OCI-LY7 (cell line): ENCODE results near the gene HERC5. TPM values are rescaled to one million over a fixed set of nuclear protein-coding genes. Genes with fewer than 3 reads are reported as not detected.

Experiments used
- BruUV-seq: library from RNA; stranded (reverse); fragments of 400-500 nt; replicated peaks from 2 replicates; lab custom pipeline; 2021; lab: Mats Ljungman, UMichigan
- CTCF ChIA-PET: fragments of 300-600 bp; sonication (Branson Sonifier 250); formaldehyde crosslinking; loops from one replicate; lab custom pipeline; 2022; ENCODE audit warnings: antibody characterized with exemption; ENCODE audit not compliant: unreplicated experiment; lab: Charles Lee
- POLR2A ChIA-PET: fragments of 300-600 bp; sonication (Branson Sonifier 250); formaldehyde crosslinking; loops from one replicate; lab custom pipeline; 2022; ENCODE audit warnings: antibody characterized with exemption; lab: Charles Lee
- DNase-seq: peaks from one replicate; pipeline ENCODE4 v3.0.0-alpha.2; 2015; ENCODE audit warnings: low spot score
- H2AFZ ChIP-seq: fragments of 200-600 bp; sonication (generic), shearing (Covaris generic); 2 replicates; pipeline ENCODE4 v1.6.1; 2014; ENCODE audit warnings: mild to moderate bottlenecking, antibody characterized with exemption, low read length, moderate library complexity
- H3K27ac ChIP-seq: fragments of 200-600 bp; sonication (generic); 2 replicates; pipeline ENCODE4 v1.5.1; 2014; ENCODE audit warnings: mixed run types, low read depth, mild to moderate bottlenecking, moderate library complexity, low read length, inconsistent platforms; ENCODE audit not compliant: poor library complexity, severe bottlenecking
- H3K36me3 ChIP-seq: fragments of 200-600 bp; sonication (generic); 2 replicates; pipeline ENCODE4 v1.6.1; 2014; ENCODE audit warnings: mild to moderate bottlenecking, antibody characterized with exemption, low read length, moderate library complexity, mixed read lengths; ENCODE audit not compliant: insufficient read depth
- H3K4me1 ChIP-seq: fragments of 200-600 bp; sonication (generic); 2 replicates; pipeline ENCODE4 v1.5.1; 2014; ENCODE audit warnings: mild to moderate bottlenecking, low read length; ENCODE audit not compliant: insufficient read depth, poor library complexity, severe bottlenecking
- H3K4me2 ChIP-seq: fragments of 200-600 bp; sonication (generic); 2 replicates; pipeline ENCODE4 v1.6.1; 2014; ENCODE audit warnings: mild to moderate bottlenecking, low read length
- H3K4me3 ChIP-seq: fragments of 200-600 bp; sonication (generic); 2 replicates; pipeline ENCODE4 v1.5.1; 2014; ENCODE audit warnings: mild to moderate bottlenecking, low read depth, low read length; ENCODE audit not compliant: poor library complexity, severe bottlenecking
- H3K79me2 ChIP-seq: fragments of 200-600 bp; sonication (generic); 2 replicates; pipeline ENCODE4 v1.6.1; 2016; ENCODE audit warnings: low read depth, mild to moderate bottlenecking, low read length, moderate library complexity, mixed read lengths; ENCODE audit not compliant: insufficient read depth
- H3K9me2 ChIP-seq: fragments of 200-600 bp; sonication (generic); 2 replicates; pipeline ENCODE4 v1.6.1; 2016; ENCODE audit warnings: mild to moderate bottlenecking, low read length, mixed read lengths; ENCODE audit not compliant: insufficient read depth
- H3K9me3 ChIP-seq: fragments of 200-600 bp; sonication (generic); 2 replicates; pipeline ENCODE4 v1.6.1; 2014; ENCODE audit warnings: mild to moderate bottlenecking, mixed run types, low read length, mixed read lengths
- H4K20me1 ChIP-seq: fragments of 200-600 bp; sonication (generic); 2 replicates; pipeline ENCODE4 v1.6.1; 2014; ENCODE audit warnings: mild to moderate bottlenecking, antibody characterized with exemption, low read length, moderate library complexity, mixed read lengths; ENCODE audit not compliant: insufficient read depth
- EZH2phosphoT487 ChIP-seq: fragments of 200-600 bp; sonication (generic); IDR thresholded peaks from 2 replicates; pipeline ENCODE4 v1.6.1; 2018; ENCODE audit warnings: low read depth, borderline replicate concordance, mild to moderate bottlenecking, mixed run types, antibody characterized with exemption, low read length, moderate library complexity, mixed read lengths
- intact Hi-C: fragments of 100-400 bp; cut with micrococcal nuclease; formaldehyde crosslinking; loops from one replicate; pipeline ENCODE4 v1.10.0; 2022; ENCODE audit not compliant: unreplicated experiment
- total RNA-seq, 2 experiments: library from RNA; depleted of rRNA in 1 of 2; stranded (reverse); fragments of >200 nt in 1 of 2; shearing (Covaris generic) in 1 of 2; gene quantifications; 2 replicates each; pipeline ENCODE4 v1.2.3, GENCODE V29; 2014 to 2022
- TF ChIP-seq, protein P1 (sequence below): fragments of 200-600 bp; sonication (generic); conservative IDR thresholded peaks from 2 replicates; pipeline ENCODE4 v1.5.1; 2014; ENCODE audit warnings: mild to moderate bottlenecking, antibody characterized with exemption, low read length, moderate library complexity, mixed read lengths

HERC5 gene
- total RNA-seq, 2 experiments from 2014 or later: not detected

DNA sequence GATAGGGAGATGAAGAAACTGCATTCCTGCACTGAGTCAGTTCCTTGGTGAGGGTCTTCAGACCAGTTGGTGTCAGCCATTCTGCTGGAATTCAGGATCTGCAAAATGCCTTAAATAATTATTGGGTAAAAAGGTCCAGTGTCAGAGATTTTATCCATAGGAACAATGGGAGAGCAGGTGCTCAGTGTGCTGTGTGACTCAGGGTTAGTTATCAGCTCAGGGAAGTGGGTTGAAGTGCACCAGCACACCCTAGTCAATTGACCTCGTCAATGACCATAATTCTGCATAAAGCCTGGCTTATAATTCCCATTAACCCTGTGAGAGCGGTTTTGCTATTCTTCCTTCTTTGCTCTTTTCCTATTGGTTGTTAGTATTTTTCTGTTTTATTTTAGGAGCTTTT lies 40.9 kb upstream of the HERC5 start:
- CTCF ChIA-PET: no interaction called here

DNA sequence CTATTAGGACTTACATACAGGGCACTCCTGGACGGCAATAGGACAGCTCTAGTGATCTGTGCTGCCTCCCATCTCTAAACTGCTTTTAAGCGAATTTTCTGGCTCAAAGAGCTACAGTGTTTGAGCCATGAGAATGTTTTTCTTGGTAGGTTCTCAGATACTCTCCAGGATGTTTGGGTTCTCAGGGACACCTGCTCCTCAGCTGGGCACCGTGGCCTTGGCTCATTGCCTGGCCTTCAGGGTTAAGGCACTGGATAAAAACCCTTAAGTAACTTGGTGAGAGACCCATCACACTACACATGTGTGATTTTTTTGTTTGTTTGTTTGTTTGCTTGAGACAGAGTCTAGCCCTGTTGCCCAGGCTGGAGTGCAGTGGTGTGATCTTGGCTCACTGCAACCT lies 38.5 kb upstream of the HERC5 start:
- H3K4me2 ChIP-seq: no peak overlapping the region
- H4K20me1 ChIP-seq: no peaks in the 10 kb centered on the region
- H3K36me3 ChIP-seq: no peaks in the 10 kb centered on the region
- H2AFZ ChIP-seq: no peak overlapping the region
- BruUV-seq: no TSS peak
- no peak overlapping the region for H3K4me3 ChIP-seq
- CTCF ChIA-PET: no interaction called here
- DNase-seq: no peak
- intact Hi-C loops: no loop called here
- TF ChIP-seq, protein P1, sequence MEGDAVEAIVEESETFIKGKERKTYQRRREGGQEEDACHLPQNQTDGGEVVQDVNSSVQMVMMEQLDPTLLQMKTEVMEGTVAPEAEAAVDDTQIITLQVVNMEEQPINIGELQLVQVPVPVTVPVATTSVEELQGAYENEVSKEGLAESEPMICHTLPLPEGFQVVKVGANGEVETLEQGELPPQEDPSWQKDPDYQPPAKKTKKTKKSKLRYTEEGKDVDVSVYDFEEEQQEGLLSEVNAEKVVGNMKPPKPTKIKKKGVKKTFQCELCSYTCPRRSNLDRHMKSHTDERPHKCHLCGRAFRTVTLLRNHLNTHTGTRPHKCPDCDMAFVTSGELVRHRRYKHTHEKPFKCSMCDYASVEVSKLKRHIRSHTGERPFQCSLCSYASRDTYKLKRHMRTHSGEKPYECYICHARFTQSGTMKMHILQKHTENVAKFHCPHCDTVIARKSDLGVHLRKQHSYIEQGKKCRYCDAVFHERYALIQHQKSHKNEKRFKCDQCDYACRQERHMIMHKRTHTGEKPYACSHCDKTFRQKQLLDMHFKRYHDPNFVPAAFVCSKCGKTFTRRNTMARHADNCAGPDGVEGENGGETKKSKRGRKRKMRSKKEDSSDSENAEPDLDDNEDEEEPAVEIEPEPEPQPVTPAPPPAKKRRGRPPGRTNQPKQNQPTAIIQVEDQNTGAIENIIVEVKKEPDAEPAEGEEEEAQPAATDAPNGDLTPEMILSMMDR: no peak
- no peak for TF ChIP-seq EZH2phosphoT487
- H3K4me1 ChIP-seq: no peaks in the 10 kb centered on the region
- H3K79me2 ChIP-seq: no peaks in the 10 kb centered on the region
- no peak overlapping the region for H3K27ac ChIP-seq
- POLR2A ChIA-PET: interaction anchor here (0.7 kb wide), 1 partner anchor 105 kb away, joined by 3 read pairs; the partner anchor contains the start of gene PYURF
- no peaks in the 10 kb centered on the region for H3K9me3 ChIP-seq
- H3K9me2 ChIP-seq: no peaks in the 10 kb centered on the region

More for the DNA sequence above, 40.9 kb upstream of the HERC5 start:
- Histone ChIP-seq H3K27ac (no peak overlapping the region), H3K4me1 (no peaks in the 10 kb centered on the region), H2AFZ (no peak overlapping the region), H3K9me2 (no peaks in the 10 kb centered on the region), H3K36me3 (no peaks in the 10 kb centered on the region), H3K79me2 (no peaks in the 10 kb centered on the region), H3K4me2 (no peak overlapping the region), H3K4me3 (no peak overlapping the region), H4K20me1 (no peaks in the 10 kb centered on the region), H3K9me3 (no peaks in the 10 kb centered on the region)
- no TSS peak for BruUV-seq
- DNase-seq: no peak
- no peak for TF ChIP-seq EZH2phosphoT487
- TF ChIP-seq, protein P1: no peak
- POLR2A ChIA-PET: no interaction called here
- intact Hi-C loops: no loop called here

DNA sequence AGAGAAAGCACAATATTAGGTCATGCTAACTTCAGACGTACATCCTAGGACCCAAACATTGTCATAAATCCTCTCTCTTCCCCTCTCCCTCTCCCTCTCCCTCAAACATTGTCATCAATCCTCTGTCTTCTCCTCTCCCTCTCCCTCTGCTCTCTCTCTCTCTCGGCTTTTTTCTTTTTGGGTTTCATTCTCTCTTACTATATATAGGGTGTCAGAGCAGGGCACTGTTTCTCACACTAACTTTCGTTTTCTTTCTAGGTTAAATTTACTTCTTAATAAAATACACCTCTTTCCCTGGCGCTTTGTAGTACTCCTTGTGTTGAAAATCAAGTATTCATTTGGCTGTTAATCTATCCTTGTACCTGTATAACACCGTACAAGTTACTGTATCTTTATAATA lies 37.0 kb upstream of the HERC5 start:
- H2AFZ ChIP-seq: no peak overlapping the region
- H3K9me2 ChIP-seq: no peaks in the 10 kb centered on the region
- H3K9me3 ChIP-seq: no peaks in the 10 kb centered on the region
- TF ChIP-seq, protein P1: no peak
- no peak for TF ChIP-seq EZH2phosphoT487
- no peak overlapping the region for H3K4me3 ChIP-seq
- no TSS peak for BruUV-seq
- H3K4me2 ChIP-seq: no peak overlapping the region
- H3K4me1 ChIP-seq: no peaks in the 10 kb centered on the region
- H3K27ac ChIP-seq: no peak overlapping the region
- DNase-seq: no peak
- ChIA-PET CTCF (no interaction called here), POLR2A (no interaction called here)
- no peaks in the 10 kb centered on the region for H3K36me3 ChIP-seq
- no peaks in the 10 kb centered on the region for H4K20me1 ChIP-seq
- intact Hi-C loops: no loop called here
- no peaks in the 10 kb centered on the region for H3K79me2 ChIP-seq
